Neuron (in vitro differentiated cells): ENCODE results near the gene GREM2.

ENCODE experiments used
- H2AFZ ChIP-seq: one replicate; pipeline ENCODE4 v1.6.1; 2013; ENCODE audit warnings: low read depth, mild to moderate bottlenecking, inconsistent platforms, low read length, moderate library complexity
- H3K27me3 ChIP-seq: one replicate; pipeline ENCODE4 v1.6.1; 2013; ENCODE audit warnings: low read length; ENCODE audit not compliant: insufficient read depth
- H3K36me3 ChIP-seq: one replicate; pipeline ENCODE4 v1.6.1; 2013; ENCODE audit warnings: low read length; ENCODE audit not compliant: insufficient read depth
- H3K4me1 ChIP-seq: one replicate; pipeline ENCODE4 v1.6.1; 2013; ENCODE audit warnings: low read length; ENCODE audit not compliant: insufficient read depth
- H3K4me3 ChIP-seq: 2 replicates; pipeline ENCODE4 v1.5.1; 2013; ENCODE audit warnings: mild to moderate bottlenecking, low read length, moderate library complexity
- H3K9me3 ChIP-seq: one replicate; pipeline ENCODE4 v1.6.1; 2013; ENCODE audit warnings: low read length

The GREM2 gene

DNA sequence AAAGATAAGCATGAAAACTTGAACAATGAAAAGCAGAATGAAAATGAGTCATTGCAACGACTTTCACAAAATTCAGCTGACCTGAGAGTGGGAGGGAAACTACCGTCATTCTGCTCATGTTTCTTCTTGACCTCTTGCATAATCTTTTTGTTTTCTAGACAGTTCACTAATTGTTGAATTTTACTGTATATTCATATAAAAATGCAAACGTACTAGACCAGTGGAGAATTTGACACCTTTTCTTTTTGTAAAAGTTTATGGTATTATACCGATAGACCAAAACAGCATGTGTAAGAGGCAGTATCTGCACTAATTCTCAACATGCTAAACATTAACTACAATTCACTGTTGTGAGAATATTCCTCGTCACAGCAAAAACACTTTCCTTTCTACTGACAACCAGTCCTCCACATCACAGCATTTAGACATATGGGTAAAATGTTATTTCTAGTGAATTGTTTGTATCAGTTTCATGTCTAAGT lies 137.8 kb downstream of the GREM2 start:
- no peaks in the 10 kb centered on the region for H3K4me1 ChIP-seq
- no peaks in the 10 kb centered on the region for H3K27me3 ChIP-seq
- H3K9me3 ChIP-seq = peaks cover 2% of the 10 kb centered on the region
- H3K36me3 ChIP-seq = peaks cover 34% of the 10 kb centered on the region
- no peak overlapping the region for H3K4me3 ChIP-seq
- no peak overlapping the region for H2AFZ ChIP-seq

DNA sequence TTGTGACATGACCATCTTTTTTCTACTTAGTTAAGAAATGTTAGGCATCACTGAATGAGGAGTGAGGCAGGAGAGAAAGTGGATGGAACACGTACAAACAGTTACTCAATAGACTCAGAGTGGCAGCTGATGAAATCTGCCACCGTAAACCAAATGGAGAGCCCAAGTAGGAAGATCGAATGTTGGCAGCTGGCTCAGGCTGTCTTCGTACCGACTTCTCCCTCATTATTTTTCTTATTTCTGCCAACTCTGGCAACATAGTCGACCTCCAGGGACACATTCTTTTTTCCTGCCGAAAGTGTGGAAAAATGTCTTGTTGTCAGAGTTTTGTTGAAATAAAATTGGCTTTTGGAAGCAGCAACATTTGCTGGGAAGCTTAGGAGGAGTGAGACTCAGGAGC lies 143.3 kb downstream of the GREM2 start:
- no peak overlapping the region for H2AFZ ChIP-seq

DNA sequence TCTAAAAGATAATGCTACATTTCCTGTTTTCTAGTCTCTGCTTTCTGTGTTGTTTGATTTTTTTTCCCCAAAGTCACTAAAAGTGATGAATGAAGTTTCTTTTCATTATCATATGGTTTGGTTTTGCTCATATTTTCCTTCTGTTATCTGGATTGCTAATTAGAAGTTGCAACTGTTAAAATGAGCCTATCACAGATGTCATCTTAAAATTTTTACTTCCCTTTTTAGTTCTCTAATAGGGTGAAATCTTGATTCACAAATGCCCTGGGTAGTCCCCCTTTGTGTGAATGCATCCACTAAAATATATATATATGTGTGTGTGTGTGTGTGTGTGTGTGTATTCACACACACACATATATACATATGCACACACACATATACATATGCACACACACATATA lies 144.1 kb downstream of the GREM2 start:
- H2AFZ ChIP-seq = no peak overlapping the region
- no peaks in the 10 kb centered on the region for H3K27me3 ChIP-seq
- H3K4me1 ChIP-seq = peaks cover 17% of the 10 kb centered on the region
- H3K9me3 ChIP-seq = no peaks in the 10 kb centered on the region
- peaks cover 10% of the 10 kb centered on the region for H3K36me3 ChIP-seq
- no peak overlapping the region for H3K4me3 ChIP-seq

More for the DNA sequence above, 143.3 kb downstream of the GREM2 start:
- Histone ChIP-seq H3K27me3 (no peaks in the 10 kb centered on the region), H3K4me3 (no peak overlapping the region), H3K4me1 (peaks cover 17% of the 10 kb centered on the region), H3K36me3 (peaks cover 18% of the 10 kb centered on the region), H3K9me3 (no peaks in the 10 kb centered on the region)

DNA sequence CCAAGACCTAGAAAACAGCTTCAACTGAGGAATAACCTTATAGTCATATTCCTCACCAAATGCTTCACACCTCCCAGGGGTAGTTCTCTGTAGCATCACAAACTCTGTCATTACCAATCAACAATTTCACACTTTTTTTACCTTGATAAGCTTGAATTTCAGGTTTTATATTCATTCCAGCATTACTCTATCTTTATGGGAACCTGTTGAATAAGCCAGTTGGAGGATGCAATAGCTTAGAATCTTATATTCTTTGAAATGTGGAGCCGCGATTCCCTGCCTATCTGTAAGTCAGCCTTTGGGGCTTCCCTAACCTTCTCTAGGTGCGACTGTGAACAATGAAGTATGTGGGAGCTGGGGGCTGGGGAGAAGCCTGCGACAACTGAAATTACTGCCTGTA lies 145.4 kb downstream of the GREM2 start:
- Histone ChIP-seq H3K4me3 (no peak overlapping the region), H3K9me3 (no peaks in the 10 kb centered on the region), H3K36me3 (peaks cover 9% of the 10 kb centered on the region)

DNA sequence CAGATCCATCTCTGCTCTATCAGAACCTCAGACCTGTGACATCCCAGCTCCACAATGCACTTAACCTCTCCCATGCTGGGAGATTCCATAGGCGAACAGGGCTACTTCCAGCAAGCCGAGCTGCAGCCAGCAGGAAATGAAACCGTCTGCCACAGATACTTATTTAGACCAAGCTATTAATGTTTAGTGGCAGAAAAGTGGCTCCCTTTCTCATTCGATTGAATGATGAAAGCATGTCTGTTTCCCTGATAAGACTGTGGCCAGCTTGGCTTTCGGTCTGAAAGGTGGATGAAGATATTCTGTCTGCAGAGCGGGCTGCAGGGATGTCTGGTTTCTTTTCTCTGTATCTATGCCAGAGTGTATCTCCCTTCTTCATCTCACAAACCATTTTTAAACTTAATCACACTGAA lies 146.4 kb downstream of the GREM2 start:
- no peaks in the 10 kb centered on the region for H3K9me3 ChIP-seq
- H3K27me3 ChIP-seq = no peaks in the 10 kb centered on the region
- peaks cover 17% of the 10 kb centered on the region for H3K4me1 ChIP-seq
- no peak overlapping the region for H2AFZ ChIP-seq
- peaks cover 14% of the 10 kb centered on the region for H3K36me3 ChIP-seq
- no peak overlapping the region for H3K4me3 ChIP-seq

More for the DNA sequence above, 145.4 kb downstream of the GREM2 start:
- H2AFZ ChIP-seq = no peak overlapping the region
- peaks cover 17% of the 10 kb centered on the region for H3K4me1 ChIP-seq
- no peaks in the 10 kb centered on the region for H3K27me3 ChIP-seq

DNA sequence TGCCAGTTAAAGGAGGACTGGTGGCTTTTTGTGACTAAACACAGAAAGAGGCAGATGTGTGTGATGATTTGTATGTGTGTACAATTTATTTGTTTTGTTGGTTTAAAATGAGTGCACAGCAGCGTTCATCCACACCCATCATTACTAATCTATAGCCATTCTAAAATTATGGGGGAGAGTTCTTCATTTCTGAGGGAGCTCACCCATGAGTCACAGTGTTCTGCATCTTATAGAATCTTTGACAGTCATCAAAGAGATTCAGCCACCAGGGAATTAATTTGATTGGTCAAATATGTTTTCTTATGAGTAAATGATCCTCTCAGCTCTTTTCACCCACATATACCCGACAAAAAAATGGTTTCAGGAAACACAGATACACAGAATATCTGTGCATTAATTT lies 147.9 kb downstream of the GREM2 start:
- no peaks in the 10 kb centered on the region for H3K27me3 ChIP-seq
- H3K36me3 ChIP-seq = peaks cover 19% of the 10 kb centered on the region
- no peaks in the 10 kb centered on the region for H3K9me3 ChIP-seq
- H3K4me3 ChIP-seq = no peak overlapping the region
- peaks cover 17% of the 10 kb centered on the region for H3K4me1 ChIP-seq
- H2AFZ ChIP-seq = no peak overlapping the region

DNA sequence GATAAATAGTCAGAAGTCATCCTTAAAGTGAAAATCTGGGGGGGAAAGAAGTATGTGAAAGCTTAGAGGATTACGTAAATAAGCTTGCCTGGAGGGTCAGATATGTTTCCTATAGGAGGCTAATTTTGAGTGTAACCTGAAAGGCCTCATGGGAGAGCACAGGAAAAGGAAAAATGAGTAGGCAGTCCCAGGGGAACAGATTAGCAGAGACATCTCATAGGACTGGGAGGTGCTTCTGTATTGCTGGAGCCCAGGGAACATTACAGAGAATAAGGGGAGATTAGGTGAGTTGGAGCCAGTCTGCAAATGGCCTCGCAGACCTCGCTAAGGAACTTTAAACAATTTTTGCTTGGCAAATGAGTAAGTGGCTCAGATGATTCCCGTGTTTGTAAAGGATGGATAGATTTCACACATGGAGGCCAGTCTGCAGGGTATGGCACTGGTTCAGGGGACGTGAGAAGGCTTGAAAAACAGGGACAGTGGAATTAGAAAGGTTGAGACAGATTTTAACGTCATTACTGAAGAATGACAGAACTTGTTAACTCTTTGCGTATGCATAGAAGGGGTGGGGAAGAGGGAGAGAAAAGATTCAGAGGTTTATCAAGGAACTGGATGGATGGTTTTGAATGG lies 149.1 kb downstream of the GREM2 start:
- H3K4me3 ChIP-seq = no peak overlapping the region
- H2AFZ ChIP-seq = no peak overlapping the region
- H3K9me3 ChIP-seq = no peaks in the 10 kb centered on the region
- H3K4me1 ChIP-seq = peaks cover 17% of the 10 kb centered on the region
- no peaks in the 10 kb centered on the region for H3K27me3 ChIP-seq
- H3K36me3 ChIP-seq = peaks cover 19% of the 10 kb centered on the region

DNA sequence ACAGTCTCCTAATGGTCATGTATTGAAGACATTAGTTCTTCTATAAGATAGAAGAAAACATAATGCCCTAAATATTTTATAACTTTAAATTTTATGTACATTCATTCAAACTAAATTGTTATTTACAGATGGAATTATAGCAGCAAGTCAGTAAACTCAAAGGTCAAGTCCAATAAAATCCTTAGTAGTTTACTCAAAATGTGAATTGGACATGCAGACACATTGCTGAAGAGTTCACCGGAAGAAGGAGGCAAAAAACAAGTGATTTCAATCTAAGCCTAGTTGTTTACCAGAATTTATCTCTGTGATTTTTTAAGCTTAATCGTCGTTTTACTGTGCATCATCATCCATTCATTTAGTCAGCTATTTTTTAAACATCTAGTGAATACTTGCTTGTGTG lies 149.7 kb downstream of the GREM2 start:
- no peak overlapping the region for H2AFZ ChIP-seq
- H3K36me3 ChIP-seq = peaks cover 17% of the 10 kb centered on the region
- no peaks in the 10 kb centered on the region for H3K9me3 ChIP-seq
- no peaks in the 10 kb centered on the region for H3K27me3 ChIP-seq
- H3K4me3 ChIP-seq = no peak overlapping the region
- peaks cover 17% of the 10 kb centered on the region for H3K4me1 ChIP-seq

DNA sequence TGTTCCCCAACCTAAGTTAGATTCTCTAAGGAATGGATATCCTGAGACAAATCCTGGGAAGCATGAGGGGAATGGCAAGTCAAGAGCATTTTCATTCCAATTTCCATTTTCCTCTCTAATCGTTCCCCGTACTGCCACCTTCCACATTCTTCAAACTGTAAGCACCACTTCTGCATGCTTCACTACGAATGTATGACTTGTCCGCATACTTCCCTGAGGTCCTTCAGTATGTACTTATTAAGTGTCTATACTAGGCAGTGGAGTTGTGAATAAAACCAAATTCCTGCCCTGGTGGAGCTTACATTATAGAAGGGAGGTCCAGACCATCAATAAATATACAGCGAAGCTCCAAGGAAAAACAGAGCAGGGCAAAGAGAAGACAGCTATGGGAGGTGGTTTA lies 154.8 kb downstream of the GREM2 start:
- Histone ChIP-seq H3K9me3 (no peaks in the 10 kb centered on the region), H3K4me3 (no peak overlapping the region), H2AFZ (no peak overlapping the region), H3K27me3 (no peaks in the 10 kb centered on the region), H3K36me3 (peaks cover 33% of the 10 kb centered on the region), H3K4me1 (no peaks in the 10 kb centered on the region)

DNA sequence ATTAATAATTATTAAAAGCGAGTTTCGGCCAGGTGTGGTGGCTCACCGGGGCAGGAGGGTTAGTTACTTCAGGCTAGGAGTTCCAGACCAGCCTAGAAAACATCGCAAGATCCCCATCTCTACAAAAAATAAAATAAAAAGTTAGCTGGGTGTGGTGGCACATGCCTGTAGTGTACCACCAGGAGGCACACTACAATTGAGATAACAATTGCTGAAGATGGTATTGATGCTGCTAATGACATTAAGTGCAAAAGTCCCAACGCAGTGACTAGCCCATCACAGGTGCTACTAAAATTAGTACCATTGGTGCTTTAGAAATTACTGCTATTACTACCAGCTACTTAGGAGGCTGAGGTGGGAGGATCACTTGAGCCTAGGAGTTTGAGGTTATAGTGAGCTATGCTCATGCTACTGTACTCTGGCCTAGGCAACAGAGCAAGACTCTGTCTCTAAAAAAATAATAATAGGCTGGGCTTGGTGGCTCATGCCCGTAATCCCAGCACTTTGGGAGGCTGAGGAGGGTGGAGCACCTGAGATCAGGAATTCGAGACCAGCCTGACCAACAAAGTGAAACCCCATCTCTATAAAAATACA lies 156.6 kb downstream of the GREM2 start:
- Histone ChIP-seq H3K4me1 (no peaks in the 10 kb centered on the region), H3K9me3 (no peaks in the 10 kb centered on the region), H3K27me3 (no peaks in the 10 kb centered on the region), H3K4me3 (no peak overlapping the region), H3K36me3 (peaks cover 32% of the 10 kb centered on the region), H2AFZ (no peak overlapping the region)

DNA sequence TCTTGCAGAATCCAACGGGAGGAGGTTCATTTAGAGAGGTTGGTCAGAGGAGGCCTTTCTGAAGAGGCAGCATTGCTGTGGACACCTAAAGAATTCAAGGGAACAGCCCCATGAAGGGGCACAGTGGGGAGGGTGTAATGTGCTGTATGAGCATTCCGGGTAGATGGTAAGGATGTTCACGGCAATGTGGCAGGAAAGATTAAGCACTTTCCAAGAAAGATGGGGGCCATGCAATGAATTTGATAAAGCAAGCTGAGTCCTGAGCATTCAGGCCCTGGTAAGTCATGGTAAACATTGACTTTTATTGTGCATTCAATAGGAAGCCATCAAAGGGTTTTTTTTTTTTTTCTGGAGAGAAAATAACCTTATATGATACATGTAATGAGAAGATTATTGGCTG lies 166.6 kb downstream of the GREM2 start:
- no peak overlapping the region for H3K4me3 ChIP-seq
- peaks cover 37% of the 10 kb centered on the region for H3K36me3 ChIP-seq
- no peaks in the 10 kb centered on the region for H3K9me3 ChIP-seq
- no peak overlapping the region for H2AFZ ChIP-seq
- no peaks in the 10 kb centered on the region for H3K27me3 ChIP-seq
- H3K4me1 ChIP-seq = peaks cover 8% of the 10 kb centered on the region

DNA sequence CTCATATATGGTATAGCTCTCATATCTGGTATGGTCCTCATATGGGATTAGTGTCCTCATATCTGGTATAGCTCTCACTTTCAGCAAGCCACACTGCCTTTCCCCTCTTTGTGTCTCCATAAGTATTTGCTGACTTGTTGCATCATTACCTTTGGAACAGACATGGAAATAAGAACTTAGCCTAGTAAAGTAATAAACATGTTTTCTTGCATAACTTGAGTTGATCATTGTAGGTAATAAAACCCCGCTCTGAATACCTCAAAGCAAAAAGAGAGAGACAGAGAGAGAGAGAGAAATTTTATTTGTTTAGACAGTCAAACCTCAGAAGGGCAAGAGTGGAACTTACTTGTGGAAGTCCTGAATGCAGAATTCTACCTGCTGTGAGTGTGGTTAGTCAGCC lies 170.3 kb downstream of the GREM2 start:
- no peaks in the 10 kb centered on the region for H3K27me3 ChIP-seq
- no peaks in the 10 kb centered on the region for H3K4me1 ChIP-seq
- no peak overlapping the region for H2AFZ ChIP-seq
- peaks cover 58% of the 10 kb centered on the region for H3K36me3 ChIP-seq
- no peak overlapping the region for H3K4me3 ChIP-seq
- H3K9me3 ChIP-seq = no peaks in the 10 kb centered on the region
